Activated CD4-positive, alpha-beta T cell treated with anti-CD3 and anti-CD28 coated beads for 1 hour (primary cell): Measurements from ENCODE around the gene BUD23.
"Not testable (repeated sequence)": the region's sequence is repeated elsewhere in the genome, so short reads cannot be mapped to it uniquely, and the experiment has no call there.

Experiments
- DNase-seq: peaks from one replicate; pipeline ENCODE4 v3.0.0-alpha.2; 2020

The BUD23 gene

GRCh38 chr7:73683056-73683787 is at the start of gene BUD23, which contains the start of gene DNAJC30:
Gene BUD23, plus strand, starts transcription at chr7:73683597. Its CDS starts 29 bp downstream, at chr7:73683626.
Gene DNAJC30, minus strand, starts transcription at chr7:73683453. Its CDS starts 30 bp downstream, at chr7:73683423.
- peak; percentile 95 for DNase-seq

- no peak for DNase-seq
These were observed 49.6 kb upstream of the BUD23 start for GRCh38 chr7:73633844-73634243.

GRCh38 chr7:73635428-73636200 is 47.8 kb upstream of the BUD23 start:
- DNase-seq: no peak

- no peak for DNase-seq
These were observed 44.5 kb upstream of the BUD23 start for GRCh38 chr7:73638911-73639310.

- no peak for DNase-seq
These were observed 40.6 kb upstream of the BUD23 start for GRCh38 chr7:73642834-73643233.

GRCh38 chr7:73644688-73645286 is 38.6 kb upstream of the BUD23 start:
- DNase-seq: no peak

- DNase-seq: no peak
These were observed 37.7 kb upstream of the BUD23 start for GRCh38 chr7:73645643-73646174.

- no peak for DNase-seq
These were observed 36.3 kb upstream of the BUD23 start for GRCh38 chr7:73646785-73647724.

- DNase-seq: no peak
These were observed 35.4 kb upstream of the BUD23 start for GRCh38 chr7:73647725-73648592.

- no peak for DNase-seq
These were observed 34.6 kb upstream of the BUD23 start for GRCh38 chr7:73648593-73649332.

GRCh38 chr7:73649576-73649975 is 33.8 kb upstream of the BUD23 start:
- DNase-seq: no peak

GRCh38 chr7:73650524-73650923 is 32.9 kb upstream of the BUD23 start:
- no peak for DNase-seq

GRCh38 chr7:73652541-73652949 is 30.9 kb upstream of the BUD23 start:
- no peak for DNase-seq

- DNase-seq: not testable (repeated sequence)
These were observed 28.1 kb upstream of the BUD23 start for GRCh38 chr7:73655309-73655708.

- no peak for DNase-seq
These were observed 23.4 kb upstream of the BUD23 start for GRCh38 chr7:73659983-73660382.

GRCh38 chr7:73660594-73660993 is 22.8 kb upstream of the BUD23 start:
- not testable (repeated sequence) for DNase-seq

- no peak for DNase-seq
These were observed 20.4 kb upstream of the BUD23 start for GRCh38 chr7:73663033-73663432.

GRCh38 chr7:73667344-73668102 is 15.9 kb upstream of the BUD23 start, which contains the start of gene VPS37D:
Gene VPS37D, plus strand, starts transcription at chr7:73667831. Its CDS starts 128 bp downstream, at chr7:73667959.
- DNase-seq: peak; percentile 91

- DNase-seq: no peak
These were observed 15.1 kb upstream of the BUD23 start for GRCh38 chr7:73668103-73668885.
